ENCODE data around the gene TXN. TPM values are rescaled to one million over a fixed set of nuclear protein-coding genes. Genes with fewer than 3 reads are reported as not detected.

Gene TXN
- total and polyA plus RNA-seq, 2 of the 8 experiments (the other 6 are each of a cell fraction or from before 2014, with no cell fraction given), result 297 to 419 TPM

DNA sequence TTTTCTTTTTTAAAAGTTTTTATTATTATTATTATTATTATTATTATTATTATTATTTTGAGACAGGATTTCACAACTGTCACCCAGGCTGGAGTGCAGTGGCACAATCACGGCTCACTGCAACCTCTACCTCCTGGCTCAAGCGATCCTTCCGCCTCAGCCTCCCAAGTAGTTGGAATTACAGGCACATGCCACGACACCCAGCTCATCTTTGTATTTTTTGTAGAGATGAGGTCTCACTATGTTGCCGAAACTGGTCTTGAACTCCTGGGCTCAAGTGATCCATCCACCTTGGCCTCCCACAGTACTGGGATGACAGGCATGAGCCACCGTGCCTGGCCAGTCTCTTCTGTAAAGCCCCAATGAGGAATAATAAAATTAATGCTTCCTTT, 31.0 kb upstream of the TXN start:
- no peak overlapping the region for H3K14ac ChIP-seq (ENCODE audit: insufficient read length)
- FAIRE-seq, result no peak
- no peaks in the 10 kb centered on the region for H3K36me3 ChIP-seq (ENCODE audit: control insufficient read depth in 2 of 4, insufficient read depth in 4 of 4, low read length in 3 of 4)
- no peaks in the 10 kb centered on the region for H3K9me3 ChIP-seq (ENCODE audit: insufficient read depth in 2 of 2, low read depth in 1 of 2, low read length in 1 of 2)
- no peak overlapping the region for H2AK5ac ChIP-seq (ENCODE audit: low read depth, low read length)
- H4K8ac ChIP-seq (ENCODE audit: extremely low read depth, insufficient read depth, low read length), result no peak overlapping the region
- no peak overlapping the region for H3K27ac ChIP-seq (ENCODE audit: low read depth, low read length)
- H3K27me3 ChIP-seq (replicated peaks in 1 of 4; ENCODE audit: control insufficient read depth in 3 of 4, extremely low read depth in 1 of 4, insufficient read depth in 3 of 4, low read length in 3 of 4), result no peaks in the 10 kb centered on the region
- H2BK120ac ChIP-seq (replicated peaks; ENCODE audit: low read depth, low read length), result no peak overlapping the region
- H2BK5ac ChIP-seq (ENCODE audit: low read depth, low read length), result no peak overlapping the region
- no peak overlapping the region for H3K4ac ChIP-seq (replicated peaks; ENCODE audit: insufficient read length, low read depth, low read length)
- no peak overlapping the region for H3K9ac ChIP-seq (replicated peaks in 1 of 4; ENCODE audit: extremely low read depth in 1 of 4, low read depth in 3 of 4, low read length in 3 of 4)
- no peak overlapping the region for H3K4me2 ChIP-seq (ENCODE audit: insufficient read depth in 1 of 2, low read depth in 2 of 2, low read length in 2 of 2)
- POLR2A ChIA-PET (ENCODE audit: partially characterized antibody), result no interaction called here
- no peak overlapping the region for H2BK20ac ChIP-seq (ENCODE audit: low read length)
- DNase-seq (ENCODE audit: low read depth in 1 of 2, low spot score in 2 of 2), result no peak
- H3K4me1 ChIP-seq (replicated peaks in 1 of 4; ENCODE audit: control insufficient read depth in 3 of 4, insufficient read depth in 4 of 4, low read length in 3 of 4), result no peaks in the 10 kb centered on the region
- no peaks in the 10 kb centered on the region for H3K79me1 ChIP-seq (ENCODE audit: low read depth, low read length)
- no peak overlapping the region for H2AFZ ChIP-seq (ENCODE audit: low read length)
- no peak overlapping the region for H3K23ac ChIP-seq (ENCODE audit: insufficient read length)
- H2BK12ac ChIP-seq (ENCODE audit: low read depth, low read length), result no peak overlapping the region
- H3K23me2 ChIP-seq (ENCODE audit: low read depth, low read length), result no peaks in the 10 kb centered on the region
- H3K56ac ChIP-seq (replicated peaks; ENCODE audit: insufficient read length, low read depth, low read length), result no peak overlapping the region
- no peaks in the 10 kb centered on the region for H4K20me1 ChIP-seq (replicated peaks in 1 of 2; ENCODE audit: control insufficient read depth in 1 of 2, insufficient read depth in 2 of 2, low read length in 2 of 2)
- no peak overlapping the region for H4K91ac ChIP-seq (replicated peaks; ENCODE audit: insufficient read length, low read length)
- CTCF ChIA-PET (ENCODE audit: partially characterized antibody), result no interaction called here
- H3K18ac ChIP-seq (ENCODE audit: extremely low read depth, low read length), result no peak overlapping the region
- no peaks in the 10 kb centered on the region for H3K79me2 ChIP-seq (ENCODE audit: control insufficient read depth in 1 of 2, insufficient read depth in 2 of 2, low read length in 2 of 2)
- no peak overlapping the region for H2BK15ac ChIP-seq (ENCODE audit: low read length)
- no peak overlapping the region for H4K5ac ChIP-seq (ENCODE audit: insufficient read length, low read depth, low read length)
- 91% methylated on average over 6 of the region's 6 CpGs; no CpG with 5 or more reads in 1 of the 2 experiments for WGBS, 2 experiments (ENCODE audit: extremely low coverage in 1 of 2, insufficient coverage in 1 of 2, insufficient read length in 1 of 2, insufficient replicate concordance in 2 of 2, low coverage in 1 of 2, low lambda C conversion rate in 2 of 2, missing lambda C conversion rate in 1 of 2)
- H3K4me3 ChIP-seq (ENCODE audit: extremely low read depth in 1 of 4, insufficient read depth in 2 of 4, low read depth in 3 of 4, low read length in 4 of 4), result no peak overlapping the region
- TF ChIP-seq SAP30 (IDR thresholded peaks at IDR 0.05; ENCODE audit: insufficient read depth, insufficient replicate concordance, low read length), result no peak
- TF ChIP-seq SP1 (IDR thresholded peaks at IDR 0.05; ENCODE audit: low read depth, low read length), result no peak
- no peak for TF ChIP-seq JUND (IDR thresholded peaks at IDR 0.05; ENCODE audit: low read length)
- TF ChIP-seq RBBP5 (IDR thresholded peaks at IDR 0.05; ENCODE audit: borderline replicate concordance, low read depth, low read length), result no peak
- no peak for TF ChIP-seq GABPA (IDR thresholded peaks at IDR 0.05; ENCODE audit: borderline replicate concordance, insufficient read depth, low read length)
- TF ChIP-seq HDAC6 (IDR thresholded peaks at IDR 0.05; ENCODE audit: low read depth, low read length), result no peak
- no peak for TF ChIP-seq RAD21 (IDR thresholded peaks at IDR 0.05 in 1 of 2, conservative IDR thresholded peaks at IDR 0.05 in 1 of 2; ENCODE audit: low read depth in 2 of 2, low read length in 2 of 2)
- TF ChIP-seq YY1 (IDR thresholded peaks at IDR 0.05; ENCODE audit: low read depth, low read length), result no peak
- TF ChIP-seq SRF (IDR thresholded peaks at IDR 0.05; ENCODE audit: low read depth, low read length), result no peak
- TF ChIP-seq, protein P1, sequence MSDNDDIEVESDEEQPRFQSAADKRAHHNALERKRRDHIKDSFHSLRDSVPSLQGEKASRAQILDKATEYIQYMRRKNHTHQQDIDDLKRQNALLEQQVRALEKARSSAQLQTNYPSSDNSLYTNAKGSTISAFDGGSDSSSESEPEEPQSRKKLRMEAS (IDR thresholded peaks at IDR 0.05), result no peak

Measured in H1 (cell line).